ENCODE data around the gene GH1. TPM values are rescaled to one million over a fixed set of nuclear protein-coding genes. Genes with fewer than 3 reads are reported as not detected.
"Not testable (repeated sequence)": the region's sequence is repeated elsewhere in the genome, so short reads cannot be mapped to it uniquely, and the experiment has no call there.

Gene GH1
- polyA plus RNA-seq (ENCODE audit: insufficient read length in 4 of 4): not detected

DNA sequence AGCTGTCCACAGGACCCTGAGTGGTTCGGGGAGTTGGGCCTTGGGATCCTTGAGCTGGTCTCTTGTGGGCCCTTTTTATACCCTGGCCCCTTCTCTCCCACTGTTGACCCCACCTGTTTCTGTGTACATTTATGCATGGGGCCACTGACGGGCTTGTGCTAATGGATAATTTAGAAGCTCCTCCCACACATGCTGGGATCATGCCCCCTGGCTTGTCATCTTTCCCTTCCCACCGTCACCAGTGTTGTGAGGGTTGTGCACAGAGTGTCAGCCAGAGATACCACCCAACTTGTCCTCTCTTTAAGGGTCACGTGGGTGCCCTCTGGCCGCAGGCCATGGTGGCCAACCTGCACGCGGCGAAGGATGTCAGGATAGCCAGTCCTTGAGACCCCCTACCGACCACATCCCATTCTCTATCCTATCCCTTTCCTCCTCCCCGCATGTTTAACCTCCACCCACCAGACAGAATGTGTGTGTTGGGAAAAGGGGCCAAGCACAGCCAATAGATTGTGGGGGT lies at the start of gene GH1:
TSS of gene GH1 (minus strand) at position 51 of the 517 bp plus-strand sequence. CDS start 63 bp downstream, outside the sequence.
- DNase-seq (ENCODE audit: low read depth in 4 of 4, low spot score in 2 of 4): not testable (repeated sequence)

DNA sequence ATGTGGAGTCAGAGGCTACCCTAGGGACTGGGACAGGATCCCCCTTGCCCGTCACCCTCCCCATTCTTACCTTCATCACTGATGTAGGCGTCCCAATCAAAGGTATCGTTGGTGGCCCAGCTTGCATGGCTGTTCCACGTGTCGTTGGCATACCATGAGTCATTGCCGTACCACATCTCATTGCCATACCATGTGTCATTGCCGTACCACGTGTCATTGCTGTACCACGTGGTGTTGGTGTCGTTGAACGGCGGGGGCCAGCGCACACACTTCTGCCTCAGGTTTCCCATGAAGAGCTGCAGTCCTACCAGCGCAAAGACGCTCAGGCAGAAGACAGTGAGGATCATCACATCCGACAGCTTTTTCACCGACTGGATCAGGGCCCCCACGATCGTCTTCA lies 49.3 kb upstream of the GH1 start:
- no peak for DNase-seq (ENCODE audit: low read depth in 4 of 4, low spot score in 2 of 4)

DNA sequence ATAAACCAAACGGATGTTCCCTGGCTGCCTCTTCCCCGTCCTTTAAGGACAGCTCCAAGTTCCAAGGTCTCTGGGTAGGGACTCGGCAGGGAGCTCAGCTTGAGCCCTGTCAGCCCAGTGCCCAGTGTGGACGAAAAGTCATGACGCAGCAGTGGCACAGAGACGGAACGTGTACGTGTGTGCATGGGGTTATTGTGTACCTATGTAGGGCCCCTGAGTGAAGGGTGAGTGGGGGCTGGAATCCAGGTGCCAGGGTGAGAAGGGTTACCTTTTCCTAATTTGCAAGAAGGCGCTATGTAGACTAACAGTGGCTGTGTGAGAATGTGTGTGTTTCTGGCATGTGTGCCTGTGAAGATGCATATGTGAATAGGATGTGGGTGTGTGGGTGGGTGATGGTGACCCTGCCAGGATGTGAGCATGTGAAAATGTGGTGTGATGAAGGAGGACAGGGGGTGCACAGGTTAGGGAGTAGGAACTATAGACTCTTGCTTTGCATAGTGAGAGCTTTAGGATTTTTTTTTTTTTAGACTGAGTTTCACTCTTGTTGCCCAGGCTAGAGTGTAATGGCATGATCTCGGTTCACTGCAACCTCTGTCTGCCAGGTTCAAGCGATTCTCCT lies 48.1 kb upstream of the GH1 start:
- no peak for DNase-seq (ENCODE audit: low read depth in 4 of 4, low spot score in 2 of 4)

DNA sequence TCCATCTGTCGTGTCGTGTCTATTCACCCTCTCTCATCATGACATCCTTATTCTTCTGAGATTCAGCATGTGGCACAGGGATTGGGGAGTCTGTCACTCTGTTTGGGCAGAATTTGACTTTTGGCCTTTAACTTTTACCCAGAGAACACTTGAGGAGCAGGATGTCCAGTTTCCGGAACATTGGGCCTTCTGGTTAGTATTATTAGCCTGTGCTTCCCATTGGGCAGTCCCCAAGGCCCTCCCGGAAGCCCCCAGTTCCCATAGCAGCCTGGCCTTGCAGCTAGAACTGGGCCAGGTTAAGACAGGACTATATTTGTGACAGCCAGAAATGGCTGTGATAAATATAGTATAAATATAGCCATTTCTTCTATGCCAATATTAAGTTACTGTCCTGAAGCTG lies 44.5 kb upstream of the GH1 start:
- DNase-seq (ENCODE audit: low read depth in 4 of 4, low spot score in 2 of 4): no peak

GRCh38 chr17:63962298-63962744 lies 43.7 kb upstream of the GH1 start:
- no peak for DNase-seq (ENCODE audit: low read depth in 4 of 4, low spot score in 2 of 4)

DNA sequence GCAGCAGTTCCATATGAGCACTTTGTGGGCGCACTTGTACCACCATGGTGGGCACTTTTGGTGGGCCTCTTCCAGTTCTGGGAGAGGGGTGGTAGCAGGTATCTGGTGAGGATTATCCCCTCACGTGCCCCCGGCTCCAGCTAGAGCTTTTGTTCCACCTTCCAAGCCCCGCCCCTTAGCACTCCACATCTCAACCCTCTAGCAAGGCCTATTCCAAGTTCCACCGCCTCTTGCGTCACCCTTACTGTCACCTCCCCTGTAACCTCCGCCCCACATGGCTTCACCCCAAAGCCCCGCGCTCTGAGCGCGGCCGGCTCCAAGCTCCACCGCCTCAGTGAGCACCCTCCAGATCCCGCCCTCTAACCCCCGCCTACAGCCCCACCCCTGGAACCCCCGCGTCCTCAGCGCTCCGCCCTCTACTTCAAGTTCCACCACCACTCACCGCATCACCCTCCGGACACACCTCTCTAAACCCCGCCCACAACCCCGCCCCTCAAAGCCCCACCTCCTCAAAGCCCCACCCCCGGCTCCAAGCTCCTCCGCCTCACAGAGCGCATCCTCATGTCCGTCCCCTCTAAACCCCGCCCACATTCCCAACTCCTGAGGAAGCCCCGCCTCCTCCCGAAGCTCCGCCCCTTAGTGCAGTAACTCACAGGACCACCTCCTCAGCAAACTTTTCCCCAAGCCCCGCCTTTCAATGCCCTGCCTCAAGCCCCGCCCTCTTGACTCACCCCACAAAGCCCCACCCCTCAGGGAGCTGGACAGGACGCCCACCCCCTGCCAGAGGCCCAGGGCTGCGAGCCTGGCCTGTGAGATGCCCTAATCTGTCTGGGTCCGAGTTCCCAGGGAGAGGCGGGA lies 42.9 kb upstream of the GH1 start:
- DNase-seq (ENCODE audit: low read depth in 4 of 4, low spot score in 2 of 4): no peak

- no peak for DNase-seq (ENCODE audit: low read depth in 4 of 4, low spot score in 2 of 4)
Observed at GRCh38 chr17:63960430-63960829, 41.8 kb upstream of the GH1 start.

DNA sequence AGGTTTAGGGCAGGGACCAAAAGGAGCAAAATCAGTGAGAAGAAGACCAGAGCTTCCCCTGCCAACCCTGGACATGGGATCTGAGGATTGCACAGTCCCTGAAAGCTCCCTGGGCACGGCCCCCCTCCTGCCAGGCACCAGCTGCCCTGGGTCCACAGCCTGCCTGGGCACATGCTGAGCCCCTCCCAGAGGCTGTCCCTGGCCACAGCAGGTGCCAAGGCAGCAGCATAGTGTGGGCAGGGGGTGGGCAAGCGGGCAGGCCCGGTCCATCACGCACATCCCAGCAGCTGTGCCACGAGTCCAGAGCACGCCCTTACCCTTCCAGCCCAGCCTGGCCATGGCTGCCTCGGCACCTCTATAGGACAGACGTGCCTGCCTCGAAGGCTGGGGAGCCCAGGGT lies 41.4 kb upstream of the GH1 start:
- DNase-seq (ENCODE audit: low read depth in 4 of 4, low spot score in 2 of 4): no peak

DNA sequence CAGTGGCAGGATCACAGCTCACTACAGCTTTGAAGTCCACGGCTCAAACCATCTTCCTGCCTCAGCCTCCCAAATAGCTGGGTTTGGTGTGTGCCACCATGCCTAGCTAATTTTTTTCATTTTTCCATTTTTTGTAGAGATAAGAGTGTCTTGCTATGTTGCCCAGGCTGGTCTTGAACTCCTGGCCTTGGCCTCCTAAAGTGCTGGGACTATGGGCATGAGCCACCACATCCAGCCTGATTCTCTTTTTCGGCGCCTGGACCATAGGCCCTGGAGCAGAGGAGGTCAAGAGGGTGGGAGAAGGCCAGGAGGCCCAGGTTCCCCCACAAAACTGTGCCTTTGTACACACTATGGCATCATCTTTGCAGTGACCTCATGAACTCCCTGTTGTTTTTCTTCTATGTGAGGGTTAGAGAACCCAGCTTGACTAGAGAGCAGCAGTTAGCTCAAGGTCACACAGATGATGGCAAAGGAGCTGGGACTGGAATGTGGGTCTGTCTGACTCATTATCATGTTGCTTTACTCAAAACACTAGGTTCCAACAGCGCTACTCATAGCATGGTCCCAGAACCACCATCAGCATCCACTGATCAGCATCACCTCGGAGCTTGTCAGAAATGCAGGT lies 37.8 kb upstream of the GH1 start:
- DNase-seq (ENCODE audit: low read depth in 4 of 4, low spot score in 2 of 4): no peak

GRCh38 chr17:63955791-63956190 lies 37.2 kb upstream of the GH1 start:
- no peak for DNase-seq (ENCODE audit: low read depth in 4 of 4, low spot score in 2 of 4)

GRCh38 chr17:63955232-63955631 lies 36.6 kb upstream of the GH1 start:
- no peak for DNase-seq (ENCODE audit: low read depth in 4 of 4, low spot score in 2 of 4)

DNA sequence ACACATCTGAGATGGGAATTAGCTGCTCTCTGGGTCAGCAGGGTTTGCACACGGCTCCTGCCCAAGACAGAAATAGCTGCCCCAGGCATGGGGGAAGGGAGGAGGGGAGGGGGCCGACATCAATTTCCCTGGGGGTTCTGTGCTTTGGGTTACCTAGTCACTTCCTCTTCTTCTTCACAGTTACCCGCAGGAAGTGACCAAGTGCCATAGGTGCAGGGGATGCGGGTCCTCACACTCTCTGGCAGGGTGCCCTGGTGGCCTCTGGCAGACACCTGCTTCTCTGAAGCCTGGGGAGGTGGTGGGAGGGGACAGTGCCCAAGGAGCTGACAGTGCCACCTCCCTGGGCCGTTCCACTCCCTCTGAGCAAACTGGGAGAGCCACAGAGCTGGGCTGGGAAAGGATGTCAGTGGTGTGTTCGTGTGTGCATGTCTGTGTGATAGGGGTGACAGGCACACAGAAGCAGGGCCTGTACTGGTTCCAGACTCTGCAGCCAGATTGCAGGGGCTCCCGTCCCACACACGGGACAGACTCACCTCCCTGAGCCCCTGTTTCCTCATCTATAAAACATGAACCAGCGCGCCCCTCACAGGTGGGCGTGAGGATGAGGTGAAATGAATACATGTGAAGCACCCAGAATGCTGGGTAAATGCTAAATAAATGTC lies 35.9 kb upstream of the GH1 start:
- DNase-seq (ENCODE audit: low read depth in 4 of 4, low spot score in 2 of 4): no peak

GRCh38 chr17:63950940-63951907 lies 32.6 kb upstream of the GH1 start:
- DNase-seq (ENCODE audit: low read depth in 4 of 4, low spot score in 2 of 4): no peak

GRCh38 chr17:63949576-63950250 lies 31.1 kb upstream of the GH1 start:
- no peak for DNase-seq (ENCODE audit: low read depth in 4 of 4, low spot score in 2 of 4)

- DNase-seq (ENCODE audit: low read depth in 4 of 4, low spot score in 2 of 4): no peak
Observed at GRCh38 chr17:63948521-63948920, 29.9 kb upstream of the GH1 start.

GRCh38 chr17:63947711-63948330 lies 29.2 kb upstream of the GH1 start:
- DNase-seq (ENCODE audit: low read depth in 4 of 4, low spot score in 2 of 4): no peak

DNA sequence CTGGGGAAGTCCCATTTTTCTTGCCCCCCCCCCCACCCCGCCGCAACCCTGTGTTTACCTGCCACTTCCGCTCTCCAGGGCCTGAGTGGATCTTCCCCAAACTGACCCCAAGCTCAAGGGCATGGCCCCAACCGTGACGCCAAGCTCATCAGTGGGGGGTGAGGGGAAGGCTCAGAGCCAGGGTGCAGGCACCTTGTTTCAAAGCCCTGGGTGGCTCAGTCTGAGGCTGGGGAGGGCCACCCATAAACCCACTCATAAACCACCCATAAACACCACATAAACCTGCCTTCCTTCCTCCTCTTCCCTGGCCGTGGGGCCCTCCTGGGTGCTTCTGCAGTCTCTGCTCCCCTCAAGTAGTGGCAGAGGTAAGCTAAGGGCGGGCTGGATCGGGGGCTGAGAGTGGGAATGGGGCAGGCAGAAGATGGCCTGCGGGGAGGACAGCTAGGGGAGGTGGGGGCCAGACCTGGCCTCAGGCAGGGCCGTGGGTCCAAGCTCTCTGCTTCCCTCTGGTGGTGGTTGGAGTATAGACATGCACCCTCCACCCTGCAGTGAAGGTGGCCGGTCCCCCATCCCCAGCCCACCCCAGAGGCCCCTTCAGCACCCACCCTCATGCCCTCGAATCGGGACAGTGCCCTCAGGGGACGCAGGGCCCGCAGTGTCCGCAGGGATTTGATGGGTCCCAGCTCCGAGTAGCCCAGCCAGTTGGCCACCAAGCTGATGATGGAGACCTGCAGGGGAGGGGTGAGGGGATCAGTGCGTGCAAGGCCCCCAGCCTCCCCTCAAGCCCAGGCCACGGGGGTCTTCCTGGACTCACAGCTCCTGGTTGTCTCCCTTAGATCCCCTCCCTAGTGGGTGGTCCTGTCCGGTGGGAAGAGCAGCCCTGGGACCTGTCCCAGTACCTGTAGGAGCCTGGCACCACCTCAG lies 28.1 kb upstream of the GH1 start:
- DNase-seq (ENCODE audit: low read depth in 4 of 4, low spot score in 2 of 4): no peak
